ENCODE measurements around the gene FAM241A. TPM values are rescaled to one million over a fixed set of nuclear protein-coding genes. Genes with fewer than 3 reads are reported as not detected.

FAM241A gene
- total RNA-seq, 1 donor from 2014 or later = 5.0 TPM

GRCh38 chr4:112127048-112127637 is 18.1 kb upstream of the FAM241A start:
- no peaks in the 10 kb centered on the region for H3K4me1 ChIP-seq
- intact Hi-C loops (cut with DNase I) = no loop called here
- DNase-seq (no peak), ATAC-seq (no peak)
- no peaks in the 10 kb centered on the region for H3K27me3 ChIP-seq (ENCODE audit: low read depth)
- TF ChIP-seq CTCF (IDR thresholded peaks at IDR 0.05) = no peak
- H3K9me3 ChIP-seq = no peaks in the 10 kb centered on the region
- no peak overlapping the region for H3K4me3 ChIP-seq
- no peak overlapping the region for H3K27ac ChIP-seq
- no peaks in the 10 kb centered on the region for H3K36me3 ChIP-seq

- TF ChIP-seq CTCF (IDR thresholded peaks at IDR 0.05) = no peak
- ATAC-seq = no peak
These were observed 17.5 kb upstream of the FAM241A start for GRCh38 chr4:112127803-112128202.

GRCh38 chr4:112128452-112128851 is 16.8 kb upstream of the FAM241A start:
- Histone ChIP-seq H3K9me3 (no peaks in the 10 kb centered on the region), H3K27me3 (ENCODE audit: low read depth) (no peaks in the 10 kb centered on the region), H3K4me1 (no peaks in the 10 kb centered on the region), H3K27ac (no peak overlapping the region), H3K36me3 (no peaks in the 10 kb centered on the region), H3K4me3 (no peak overlapping the region)
- no peak for TF ChIP-seq CTCF (IDR thresholded peaks at IDR 0.05)
- ATAC-seq (no peak), DNase-seq (no peak)
- intact Hi-C loops (cut with DNase I) = no loop called here

More at GRCh38 chr4:112127803-112128202, 17.5 kb upstream of the FAM241A start:
- H3K9me3 ChIP-seq = no peaks in the 10 kb centered on the region
- H3K4me1 ChIP-seq = no peaks in the 10 kb centered on the region
- no peak overlapping the region for H3K4me3 ChIP-seq
- no peaks in the 10 kb centered on the region for H3K36me3 ChIP-seq
- no peak overlapping the region for H3K27ac ChIP-seq
- intact Hi-C loops (cut with DNase I) = no loop called here
- DNase-seq = no peak
- no peaks in the 10 kb centered on the region for H3K27me3 ChIP-seq (ENCODE audit: low read depth)

GRCh38 chr4:112130906-112131305 is 14.3 kb upstream of the FAM241A start:
- Histone ChIP-seq H3K9me3 (no peaks in the 10 kb centered on the region), H3K4me3 (no peak overlapping the region), H3K36me3 (no peaks in the 10 kb centered on the region), H3K27ac (no peak overlapping the region), H3K4me1 (no peaks in the 10 kb centered on the region), H3K27me3 (ENCODE audit: low read depth) (no peaks in the 10 kb centered on the region)
- no peak for ATAC-seq
- TF ChIP-seq CTCF (IDR thresholded peaks at IDR 0.05) = no peak
- intact Hi-C loops (cut with DNase I) = no loop called here
- no peak for DNase-seq

GRCh38 chr4:112136551-112136950 is 8.7 kb upstream of the FAM241A start:
- no peak for DNase-seq
- Histone ChIP-seq H3K27me3 (ENCODE audit: low read depth) (no peaks in the 10 kb centered on the region), H3K27ac (no peak overlapping the region), H3K4me1 (peaks cover 7% of the 10 kb centered on the region), H3K9me3 (no peaks in the 10 kb centered on the region), H3K36me3 (no peaks in the 10 kb centered on the region), H3K4me3 (no peak overlapping the region)
- TF ChIP-seq CTCF (IDR thresholded peaks at IDR 0.05) = no peak
- intact Hi-C loops (cut with DNase I) = no loop called here
- no peak for ATAC-seq
